Measurements from ENCODE around the gene ZDHHC6.

DNA sequence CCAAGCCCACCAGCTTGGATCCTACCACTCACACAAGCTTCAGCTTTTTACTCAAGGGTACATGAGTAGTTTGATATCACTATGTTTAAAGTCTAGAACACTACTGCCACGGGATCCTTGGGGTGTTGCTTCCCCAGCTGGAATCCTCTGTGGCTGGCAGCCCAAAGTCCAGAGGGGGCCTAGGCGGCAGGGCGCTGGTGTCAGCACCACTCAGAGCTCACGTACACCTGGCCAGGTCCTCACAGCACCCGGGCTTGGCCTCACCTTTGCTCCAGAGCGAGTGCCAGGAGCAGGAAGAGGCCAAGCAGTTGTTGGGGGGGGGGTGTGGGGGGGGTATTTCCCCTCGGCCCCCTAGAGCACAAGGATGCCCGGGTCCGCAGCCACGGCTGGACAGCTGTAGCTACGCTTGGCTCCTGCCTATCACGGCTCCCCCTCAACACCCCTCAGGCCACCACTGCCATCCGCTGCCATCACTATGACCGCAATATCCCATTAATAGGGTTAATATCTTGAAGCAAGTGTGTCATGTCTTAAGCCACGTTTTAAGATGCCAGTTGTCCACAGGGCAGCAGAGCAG lies 17.0 kb downstream of the ZDHHC6 start:
- TF ChIP-seq, protein P1, sequence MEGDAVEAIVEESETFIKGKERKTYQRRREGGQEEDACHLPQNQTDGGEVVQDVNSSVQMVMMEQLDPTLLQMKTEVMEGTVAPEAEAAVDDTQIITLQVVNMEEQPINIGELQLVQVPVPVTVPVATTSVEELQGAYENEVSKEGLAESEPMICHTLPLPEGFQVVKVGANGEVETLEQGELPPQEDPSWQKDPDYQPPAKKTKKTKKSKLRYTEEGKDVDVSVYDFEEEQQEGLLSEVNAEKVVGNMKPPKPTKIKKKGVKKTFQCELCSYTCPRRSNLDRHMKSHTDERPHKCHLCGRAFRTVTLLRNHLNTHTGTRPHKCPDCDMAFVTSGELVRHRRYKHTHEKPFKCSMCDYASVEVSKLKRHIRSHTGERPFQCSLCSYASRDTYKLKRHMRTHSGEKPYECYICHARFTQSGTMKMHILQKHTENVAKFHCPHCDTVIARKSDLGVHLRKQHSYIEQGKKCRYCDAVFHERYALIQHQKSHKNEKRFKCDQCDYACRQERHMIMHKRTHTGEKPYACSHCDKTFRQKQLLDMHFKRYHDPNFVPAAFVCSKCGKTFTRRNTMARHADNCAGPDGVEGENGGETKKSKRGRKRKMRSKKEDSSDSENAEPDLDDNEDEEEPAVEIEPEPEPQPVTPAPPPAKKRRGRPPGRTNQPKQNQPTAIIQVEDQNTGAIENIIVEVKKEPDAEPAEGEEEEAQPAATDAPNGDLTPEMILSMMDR (conservative IDR thresholded peaks at IDR 0.05; ENCODE audit: low read length), result no peak
- no peak for TF ChIP-seq EZH2phosphoT487 (IDR thresholded peaks at IDR 0.05; ENCODE audit: borderline replicate concordance, low read depth, low read length)
